Measurements from ENCODE around the gene KCTD16.

The KCTD16 gene

GRCh38 chr5:144308906-144309670 is 138.4 kb downstream of the KCTD16 start:
- no peak for TF ChIP-seq TOX (CRISPR knock-in tag; IDR thresholded peaks at IDR 0.05; ENCODE audit: borderline replicate concordance)
- TF ChIP-seq SNAI2 (CRISPR knock-in tag; IDR thresholded peaks at IDR 0.05), result no peak
- TF ChIP-seq ISL1 (CRISPR knock-in tag; IDR thresholded peaks at IDR 0.05), result peak; percentile 82
- TF ChIP-seq POU6F1 (CRISPR knock-in tag; IDR thresholded peaks at IDR 0.05; ENCODE audit: borderline replicate concordance, low read depth), result no peak
- TF ChIP-seq ZNF565 (CRISPR knock-in tag; conservative IDR thresholded peaks at IDR 0.05; ENCODE audit: low read depth), result no peak
- no peak for TF ChIP-seq GLIS3 (CRISPR knock-in tag; IDR thresholded peaks at IDR 0.05)
- ATAC-seq, result no peak

GRCh38 chr5:144310621-144311020 is 139.9 kb downstream of the KCTD16 start:
- ATAC-seq, result no peak
- TF ChIP-seq TSHZ2 (CRISPR knock-in tag; IDR thresholded peaks at IDR 0.05), result no peak
- no peak for TF ChIP-seq CSDC2 (CRISPR knock-in tag; IDR thresholded peaks at IDR 0.05)
- no peak for TF ChIP-seq PPARA (CRISPR knock-in tag; IDR thresholded peaks at IDR 0.05; ENCODE audit: borderline replicate concordance)
- no peak for TF ChIP-seq ZNF8 (CRISPR knock-in tag; IDR thresholded peaks at IDR 0.05)
- no peak for TF ChIP-seq TOX (CRISPR knock-in tag; IDR thresholded peaks at IDR 0.05; ENCODE audit: borderline replicate concordance)
- TF ChIP-seq POU6F1 (CRISPR knock-in tag; IDR thresholded peaks at IDR 0.05; ENCODE audit: borderline replicate concordance, low read depth), result no peak
- no peak for TF ChIP-seq ESRRG (CRISPR knock-in tag; IDR thresholded peaks at IDR 0.05)
- TF ChIP-seq RARB (CRISPR knock-in tag; IDR thresholded peaks at IDR 0.05), result no peak
- TF ChIP-seq ARNTL (CRISPR knock-in tag; IDR thresholded peaks at IDR 0.05; ENCODE audit: borderline replicate concordance, low read depth), result no peak
- TF ChIP-seq TCF4 (CRISPR knock-in tag; IDR thresholded peaks at IDR 0.05; ENCODE audit: borderline replicate concordance), result no peak
- TF ChIP-seq ZFP3 (CRISPR knock-in tag; IDR thresholded peaks at IDR 0.05), result no peak
- TF ChIP-seq ZNF565 (CRISPR knock-in tag; conservative IDR thresholded peaks at IDR 0.05; ENCODE audit: low read depth), result no peak
- no peak for TF ChIP-seq BACH2 (CRISPR knock-in tag; IDR thresholded peaks at IDR 0.05; ENCODE audit: borderline replicate concordance)
- no peak for TF ChIP-seq GLIS3 (CRISPR knock-in tag; IDR thresholded peaks at IDR 0.05)

GRCh38 chr5:144313147-144313726 is 142.6 kb downstream of the KCTD16 start:
- ATAC-seq, result no peak
- TF ChIP-seq CSDC2 (CRISPR knock-in tag; IDR thresholded peaks at IDR 0.05) (no peak), ESRRG (CRISPR knock-in tag; IDR thresholded peaks at IDR 0.05) (no peak), ISL1 (CRISPR knock-in tag; IDR thresholded peaks at IDR 0.05) (peak; percentile 96)

GRCh38 chr5:144315026-144315425 is 144.4 kb downstream of the KCTD16 start:
- ATAC-seq, result no peak
- TF ChIP-seq PPARA (CRISPR knock-in tag; IDR thresholded peaks at IDR 0.05; ENCODE audit: borderline replicate concordance), result no peak
- TF ChIP-seq TCF4 (CRISPR knock-in tag; IDR thresholded peaks at IDR 0.05; ENCODE audit: borderline replicate concordance), result no peak
- TF ChIP-seq ZC3H10 (CRISPR knock-in tag; IDR thresholded peaks at IDR 0.05), result no peak
- TF ChIP-seq CSDC2 (CRISPR knock-in tag; IDR thresholded peaks at IDR 0.05), result no peak
- TF ChIP-seq POU6F1 (CRISPR knock-in tag; IDR thresholded peaks at IDR 0.05; ENCODE audit: borderline replicate concordance, low read depth), result no peak
- no peak for TF ChIP-seq TSHZ2 (CRISPR knock-in tag; IDR thresholded peaks at IDR 0.05)
- TF ChIP-seq ARNTL (CRISPR knock-in tag; IDR thresholded peaks at IDR 0.05; ENCODE audit: borderline replicate concordance, low read depth), result no peak
- no peak for TF ChIP-seq BACH2 (CRISPR knock-in tag; IDR thresholded peaks at IDR 0.05; ENCODE audit: borderline replicate concordance)
- no peak for TF ChIP-seq TOX (CRISPR knock-in tag; IDR thresholded peaks at IDR 0.05; ENCODE audit: borderline replicate concordance)
- TF ChIP-seq ZNF565 (CRISPR knock-in tag; conservative IDR thresholded peaks at IDR 0.05; ENCODE audit: low read depth), result no peak
- TF ChIP-seq CREB5 (CRISPR knock-in tag; IDR thresholded peaks at IDR 0.05; ENCODE audit: low read depth), result no peak
- no peak for TF ChIP-seq ISL1 (CRISPR knock-in tag; IDR thresholded peaks at IDR 0.05)
- TF ChIP-seq OSR1 (CRISPR knock-in tag; IDR thresholded peaks at IDR 0.05), result no peak
- TF ChIP-seq ZFP30 (CRISPR knock-in tag; IDR thresholded peaks at IDR 0.05), result no peak
